ENCODE measurements around the gene KLHDC10.
A peak's percentile ranks its signal among the peaks of the same experiment; 100 is the strongest.
"Not testable (repeated sequence)": the region's sequence is repeated elsewhere in the genome, so short reads cannot be mapped to it uniquely, and the experiment has no call there.

Gene KLHDC10

GRCh38 chr7:130069978-130070860 is at the start of gene KLHDC10:
TSS of gene KLHDC10 (plus strand) at chr7:130070534. CDS start at chr7:130070644, 110 bp downstream.
- peak within 1 kb of the TSS; percentile 72 for H3K4me3 ChIP-seq (ENCODE audit: low read depth, low read length)
- no peak within 1 kb of the TSS for H3K27ac ChIP-seq (ENCODE audit: low read depth, low read length)
- no peaks in the 10 kb centered on the region for H3K36me3 ChIP-seq (ENCODE audit: control insufficient read depth, insufficient read depth, low read length)
- no peaks in the 10 kb centered on the region for H3K27me3 ChIP-seq (ENCODE audit: control insufficient read depth, insufficient read depth, low read length)
- H3K9me3 ChIP-seq (ENCODE audit: control insufficient read depth, insufficient read depth, low read depth, low read length): no peaks in the 10 kb centered on the region
- H3K9ac ChIP-seq (ENCODE audit: low read length): peak within 1 kb of the TSS; percentile 65
- H3K4me1 ChIP-seq (ENCODE audit: control insufficient read depth, insufficient read depth, low read length): no peaks in the 10 kb centered on the region

GRCh38 chr7:130021105-130021834 is 49.1 kb upstream of the KLHDC10 start:
- Histone ChIP-seq H3K27ac (ENCODE audit: low read depth, low read length) (no peak overlapping the region), H3K27me3 (ENCODE audit: control insufficient read depth, insufficient read depth, low read length) (no peaks in the 10 kb centered on the region), H3K9me3 (ENCODE audit: control insufficient read depth, insufficient read depth, low read depth, low read length) (no peaks in the 10 kb centered on the region), H3K4me3 (ENCODE audit: low read depth, low read length) (no peak overlapping the region), H3K36me3 (ENCODE audit: control insufficient read depth, insufficient read depth, low read length) (peaks cover 77% of the 10 kb centered on the region), H3K4me1 (ENCODE audit: control insufficient read depth, insufficient read depth, low read length) (no peaks in the 10 kb centered on the region), H3K9ac (ENCODE audit: low read length) (no peak overlapping the region)

- H3K4me1 ChIP-seq (ENCODE audit: control insufficient read depth, insufficient read depth, low read length): no peaks in the 10 kb centered on the region
- no peak overlapping the region for H3K9ac ChIP-seq (ENCODE audit: low read length)
- no peaks in the 10 kb centered on the region for H3K9me3 ChIP-seq (ENCODE audit: control insufficient read depth, insufficient read depth, low read depth, low read length)
- H3K27ac ChIP-seq (ENCODE audit: low read depth, low read length): no peak overlapping the region
- H3K4me3 ChIP-seq (ENCODE audit: low read depth, low read length): no peak overlapping the region
- peaks cover 81% of the 10 kb centered on the region for H3K36me3 ChIP-seq (ENCODE audit: control insufficient read depth, insufficient read depth, low read length)
- no peaks in the 10 kb centered on the region for H3K27me3 ChIP-seq (ENCODE audit: control insufficient read depth, insufficient read depth, low read length)
Measured at GRCh38 chr7:130022115-130022514, 48.2 kb upstream of the KLHDC10 start.

- H3K9ac ChIP-seq (ENCODE audit: low read length): no peak overlapping the region
- H3K4me1 ChIP-seq (ENCODE audit: control insufficient read depth, insufficient read depth, low read length): no peaks in the 10 kb centered on the region
- peaks cover 83% of the 10 kb centered on the region for H3K36me3 ChIP-seq (ENCODE audit: control insufficient read depth, insufficient read depth, low read length)
- no peaks in the 10 kb centered on the region for H3K27me3 ChIP-seq (ENCODE audit: control insufficient read depth, insufficient read depth, low read length)
- no peaks in the 10 kb centered on the region for H3K9me3 ChIP-seq (ENCODE audit: control insufficient read depth, insufficient read depth, low read depth, low read length)
- no peak overlapping the region for H3K27ac ChIP-seq (ENCODE audit: low read depth, low read length)
- H3K4me3 ChIP-seq (ENCODE audit: low read depth, low read length): no peak overlapping the region
Measured at GRCh38 chr7:130022623-130023175, 47.6 kb upstream of the KLHDC10 start.

GRCh38 chr7:130024390-130024789 is 45.9 kb upstream of the KLHDC10 start:
- no peaks in the 10 kb centered on the region for H3K27me3 ChIP-seq (ENCODE audit: control insufficient read depth, insufficient read depth, low read length)
- peaks cover 81% of the 10 kb centered on the region for H3K36me3 ChIP-seq (ENCODE audit: control insufficient read depth, insufficient read depth, low read length)
- H3K9ac ChIP-seq (ENCODE audit: low read length): no peak overlapping the region
- H3K27ac ChIP-seq (ENCODE audit: low read depth, low read length): no peak overlapping the region
- H3K4me1 ChIP-seq (ENCODE audit: control insufficient read depth, insufficient read depth, low read length): no peaks in the 10 kb centered on the region
- no peaks in the 10 kb centered on the region for H3K9me3 ChIP-seq (ENCODE audit: control insufficient read depth, insufficient read depth, low read depth, low read length)
- H3K4me3 ChIP-seq (ENCODE audit: low read depth, low read length): no peak overlapping the region

- no peak overlapping the region for H3K27ac ChIP-seq (ENCODE audit: low read depth, low read length)
- H3K36me3 ChIP-seq (ENCODE audit: control insufficient read depth, insufficient read depth, low read length): peaks cover 74% of the 10 kb centered on the region
- H3K9me3 ChIP-seq (ENCODE audit: control insufficient read depth, insufficient read depth, low read depth, low read length): no peaks in the 10 kb centered on the region
- H3K4me1 ChIP-seq (ENCODE audit: control insufficient read depth, insufficient read depth, low read length): no peaks in the 10 kb centered on the region
- H3K9ac ChIP-seq (ENCODE audit: low read length): no peak overlapping the region
- no peaks in the 10 kb centered on the region for H3K27me3 ChIP-seq (ENCODE audit: control insufficient read depth, insufficient read depth, low read length)
- no peak overlapping the region for H3K4me3 ChIP-seq (ENCODE audit: low read depth, low read length)
Measured at GRCh38 chr7:130032698-130033097, 37.6 kb upstream of the KLHDC10 start.

GRCh38 chr7:130037703-130038102 is 32.6 kb upstream of the KLHDC10 start:
- no peak overlapping the region for H3K9ac ChIP-seq (ENCODE audit: low read length)
- H3K27ac ChIP-seq (ENCODE audit: low read depth, low read length): no peak overlapping the region
- H3K27me3 ChIP-seq (ENCODE audit: control insufficient read depth, insufficient read depth, low read length): no peaks in the 10 kb centered on the region
- no peaks in the 10 kb centered on the region for H3K9me3 ChIP-seq (ENCODE audit: control insufficient read depth, insufficient read depth, low read depth, low read length)
- H3K4me3 ChIP-seq (ENCODE audit: low read depth, low read length): no peak overlapping the region
- H3K4me1 ChIP-seq (ENCODE audit: control insufficient read depth, insufficient read depth, low read length): no peaks in the 10 kb centered on the region
- H3K36me3 ChIP-seq (ENCODE audit: control insufficient read depth, insufficient read depth, low read length): peaks cover 72% of the 10 kb centered on the region

- Histone ChIP-seq H3K9me3 (ENCODE audit: control insufficient read depth, insufficient read depth, low read depth, low read length) (no peaks in the 10 kb centered on the region), H3K27me3 (ENCODE audit: control insufficient read depth, insufficient read depth, low read length) (no peaks in the 10 kb centered on the region), H3K27ac (ENCODE audit: low read depth, low read length) (no peak overlapping the region), H3K36me3 (ENCODE audit: control insufficient read depth, insufficient read depth, low read length) (peaks cover 73% of the 10 kb centered on the region), H3K9ac (ENCODE audit: low read length) (no peak overlapping the region), H3K4me3 (ENCODE audit: low read depth, low read length) (no peak overlapping the region), H3K4me1 (ENCODE audit: control insufficient read depth, insufficient read depth, low read length) (no peaks in the 10 kb centered on the region)
Measured at GRCh38 chr7:130040576-130040975, 29.8 kb upstream of the KLHDC10 start.

- no peak overlapping the region for H3K27ac ChIP-seq (ENCODE audit: low read depth, low read length)
- no peaks in the 10 kb centered on the region for H3K4me1 ChIP-seq (ENCODE audit: control insufficient read depth, insufficient read depth, low read length)
- H3K9me3 ChIP-seq (ENCODE audit: control insufficient read depth, insufficient read depth, low read depth, low read length): no peaks in the 10 kb centered on the region
- H3K4me3 ChIP-seq (ENCODE audit: low read depth, low read length): no peak overlapping the region
- H3K36me3 ChIP-seq (ENCODE audit: control insufficient read depth, insufficient read depth, low read length): peaks cover 32% of the 10 kb centered on the region
- H3K27me3 ChIP-seq (ENCODE audit: control insufficient read depth, insufficient read depth, low read length): no peaks in the 10 kb centered on the region
- no peak overlapping the region for H3K9ac ChIP-seq (ENCODE audit: low read length)
Measured at GRCh38 chr7:130047831-130048230, 22.5 kb upstream of the KLHDC10 start.

- H3K27me3 ChIP-seq (ENCODE audit: control insufficient read depth, insufficient read depth, low read length): no peaks in the 10 kb centered on the region
- no peaks in the 10 kb centered on the region for H3K9me3 ChIP-seq (ENCODE audit: control insufficient read depth, insufficient read depth, low read depth, low read length)
- no peak overlapping the region for H3K9ac ChIP-seq (ENCODE audit: low read length)
- no peak overlapping the region for H3K27ac ChIP-seq (ENCODE audit: low read depth, low read length)
- peaks cover 25% of the 10 kb centered on the region for H3K36me3 ChIP-seq (ENCODE audit: control insufficient read depth, insufficient read depth, low read length)
- H3K4me1 ChIP-seq (ENCODE audit: control insufficient read depth, insufficient read depth, low read length): no peaks in the 10 kb centered on the region
- no peak overlapping the region for H3K4me3 ChIP-seq (ENCODE audit: low read depth, low read length)
Measured at GRCh38 chr7:130048906-130049305, 21.4 kb upstream of the KLHDC10 start.

- not testable (repeated sequence) for H3K27ac ChIP-seq (ENCODE audit: low read depth, low read length); H3K4me1 ChIP-seq (ENCODE audit: control insufficient read depth, insufficient read depth, low read length); H3K27me3 ChIP-seq (ENCODE audit: control insufficient read depth, insufficient read depth, low read length); H3K9ac ChIP-seq (ENCODE audit: low read length); H3K9me3 ChIP-seq (ENCODE audit: control insufficient read depth, insufficient read depth, low read depth, low read length); H3K36me3 ChIP-seq (ENCODE audit: control insufficient read depth, insufficient read depth, low read length); H3K4me3 ChIP-seq (ENCODE audit: low read depth, low read length)
Measured at GRCh38 chr7:130052250-130052649, 18.1 kb upstream of the KLHDC10 start.

All from HUES6 (cell line).